GM21825 (cell line): ENCODE data around the gene DOK6.

ENCODE experiments used
- ATAC-seq: cut with Tn5 transposase; IDR thresholded peaks from one replicate; pipeline ENCODE4 v1.9.1; 2021; ENCODE audit warnings: mild to moderate bottlenecking, moderate library complexity; ENCODE audit not compliant: unreplicated experiment

The DOK6 gene

GRCh38 chr18:69677595-69677994 lies 276.9 kb downstream of the DOK6 start:
- ATAC-seq, result no peak

- ATAC-seq, result no peak
Measured at GRCh38 chr18:69680123-69680522, 279.4 kb downstream of the DOK6 start.

- no peak for ATAC-seq
Measured at GRCh38 chr18:69683176-69683575, 282.5 kb downstream of the DOK6 start.

- no peak for ATAC-seq
Measured at GRCh38 chr18:69684789-69685188, 284.1 kb downstream of the DOK6 start.

- ATAC-seq, result no peak
Measured at GRCh38 chr18:69686861-69687260, 286.2 kb downstream of the DOK6 start.

GRCh38 chr18:69689121-69689759 lies 288.6 kb downstream of the DOK6 start:
- ATAC-seq, result no peak

GRCh38 chr18:69691008-69691760 lies 290.5 kb downstream of the DOK6 start:
- ATAC-seq, result no peak

GRCh38 chr18:69697069-69697468 lies 296.4 kb downstream of the DOK6 start:
- ATAC-seq, result no peak

GRCh38 chr18:69697689-69698088 lies 297.0 kb downstream of the DOK6 start:
- no peak for ATAC-seq

GRCh38 chr18:69701305-69701704 lies 300.6 kb downstream of the DOK6 start:
- ATAC-seq, result no peak

- no peak for ATAC-seq
Measured at GRCh38 chr18:69703461-69703860, 302.8 kb downstream of the DOK6 start.

GRCh38 chr18:69705987-69706386 lies 305.3 kb downstream of the DOK6 start:
- ATAC-seq, result no peak

GRCh38 chr18:69708844-69709243 lies 308.2 kb downstream of the DOK6 start:
- ATAC-seq, result no peak

GRCh38 chr18:69715191-69715795 lies 314.6 kb downstream of the DOK6 start:
- no peak for ATAC-seq

- ATAC-seq, result no peak
Measured at GRCh38 chr18:69717586-69717985, 316.9 kb downstream of the DOK6 start.

GRCh38 chr18:69718912-69719547 lies 318.3 kb downstream of the DOK6 start:
- ATAC-seq, result no peak

- ATAC-seq, result no peak
Measured at GRCh38 chr18:69720422-69720821, 319.7 kb downstream of the DOK6 start.

GRCh38 chr18:69723434-69723833 lies 322.7 kb downstream of the DOK6 start:
- no peak for ATAC-seq

- ATAC-seq, result no peak
Measured at GRCh38 chr18:69725009-69725408, 324.3 kb downstream of the DOK6 start.

GRCh38 chr18:69725855-69726508 lies 325.3 kb downstream of the DOK6 start:
- ATAC-seq, result no peak

- ATAC-seq, result no peak
Measured at GRCh38 chr18:69727912-69728572, 327.4 kb downstream of the DOK6 start.
